Measurements from ENCODE around the gene AUNIP. TPM values are rescaled to one million over a fixed set of nuclear protein-coding genes. Genes with fewer than 3 reads are reported as not detected.

Gene AUNIP
- total RNA-seq, 1 donor from 2014 or later, result 4.7 TPM

DNA sequence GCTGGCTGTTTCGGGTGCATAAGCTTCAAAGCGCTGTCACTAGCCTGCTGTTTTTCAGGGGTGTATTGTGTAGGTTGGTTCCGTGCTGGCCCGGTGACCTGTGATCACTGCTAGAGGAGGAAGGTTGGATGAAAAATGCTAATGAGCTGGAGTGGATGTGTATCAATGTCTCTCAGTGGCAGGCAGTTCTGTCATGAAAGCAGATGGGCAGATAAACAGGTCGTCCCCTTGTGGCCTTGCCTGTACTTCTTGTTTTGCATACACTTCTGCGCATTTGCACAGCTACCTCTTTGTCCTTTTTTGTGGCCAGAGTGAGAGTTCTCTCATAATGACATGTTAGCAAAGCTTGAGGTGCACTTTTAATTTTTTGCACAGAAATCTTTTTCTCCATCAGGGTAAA, 56.3 kb downstream of the AUNIP start:
- Mint-ChIP-seq H3K36me3 (ENCODE audit: insufficient read depth) (peaks cover 2% of the 10 kb centered on the region), H3K4me1 (ENCODE audit: low read depth) (peaks cover 13% of the 10 kb centered on the region), H3K27ac (no peak overlapping the region), H3K27me3 (no peaks in the 10 kb centered on the region), H3K9me3 (ENCODE audit: low read depth) (no peaks in the 10 kb centered on the region), H3K4me3 (ENCODE audit: low read depth) (no peak overlapping the region)
- no peak for DNase-seq (ENCODE audit: low spot score, unreplicated experiment)
- TF ChIP-seq, protein P1, sequence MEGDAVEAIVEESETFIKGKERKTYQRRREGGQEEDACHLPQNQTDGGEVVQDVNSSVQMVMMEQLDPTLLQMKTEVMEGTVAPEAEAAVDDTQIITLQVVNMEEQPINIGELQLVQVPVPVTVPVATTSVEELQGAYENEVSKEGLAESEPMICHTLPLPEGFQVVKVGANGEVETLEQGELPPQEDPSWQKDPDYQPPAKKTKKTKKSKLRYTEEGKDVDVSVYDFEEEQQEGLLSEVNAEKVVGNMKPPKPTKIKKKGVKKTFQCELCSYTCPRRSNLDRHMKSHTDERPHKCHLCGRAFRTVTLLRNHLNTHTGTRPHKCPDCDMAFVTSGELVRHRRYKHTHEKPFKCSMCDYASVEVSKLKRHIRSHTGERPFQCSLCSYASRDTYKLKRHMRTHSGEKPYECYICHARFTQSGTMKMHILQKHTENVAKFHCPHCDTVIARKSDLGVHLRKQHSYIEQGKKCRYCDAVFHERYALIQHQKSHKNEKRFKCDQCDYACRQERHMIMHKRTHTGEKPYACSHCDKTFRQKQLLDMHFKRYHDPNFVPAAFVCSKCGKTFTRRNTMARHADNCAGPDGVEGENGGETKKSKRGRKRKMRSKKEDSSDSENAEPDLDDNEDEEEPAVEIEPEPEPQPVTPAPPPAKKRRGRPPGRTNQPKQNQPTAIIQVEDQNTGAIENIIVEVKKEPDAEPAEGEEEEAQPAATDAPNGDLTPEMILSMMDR (IDR thresholded peaks at IDR 0.05; ENCODE audit: unreplicated experiment), result no peak

- H3K27ac Mint-ChIP-seq, result peak overlapping the region; percentile 37
- H3K9me3 Mint-ChIP-seq (ENCODE audit: low read depth), result no peaks in the 10 kb centered on the region
- H3K36me3 Mint-ChIP-seq (ENCODE audit: insufficient read depth), result no peaks in the 10 kb centered on the region
- peaks cover 8% of the 10 kb centered on the region for H3K27me3 Mint-ChIP-seq
- TF ChIP-seq, protein P1 (IDR thresholded peaks at IDR 0.05; ENCODE audit: unreplicated experiment), result no peak
- no peak for DNase-seq (ENCODE audit: low spot score, unreplicated experiment)
- peak overlapping the region; percentile 79 for H3K4me3 Mint-ChIP-seq (ENCODE audit: low read depth)
- peaks cover 22% of the 10 kb centered on the region for H3K4me1 Mint-ChIP-seq (ENCODE audit: low read depth)
Measured at GRCh38 chr1:25800703-25801377, 58.4 kb downstream of the AUNIP start.

DNA sequence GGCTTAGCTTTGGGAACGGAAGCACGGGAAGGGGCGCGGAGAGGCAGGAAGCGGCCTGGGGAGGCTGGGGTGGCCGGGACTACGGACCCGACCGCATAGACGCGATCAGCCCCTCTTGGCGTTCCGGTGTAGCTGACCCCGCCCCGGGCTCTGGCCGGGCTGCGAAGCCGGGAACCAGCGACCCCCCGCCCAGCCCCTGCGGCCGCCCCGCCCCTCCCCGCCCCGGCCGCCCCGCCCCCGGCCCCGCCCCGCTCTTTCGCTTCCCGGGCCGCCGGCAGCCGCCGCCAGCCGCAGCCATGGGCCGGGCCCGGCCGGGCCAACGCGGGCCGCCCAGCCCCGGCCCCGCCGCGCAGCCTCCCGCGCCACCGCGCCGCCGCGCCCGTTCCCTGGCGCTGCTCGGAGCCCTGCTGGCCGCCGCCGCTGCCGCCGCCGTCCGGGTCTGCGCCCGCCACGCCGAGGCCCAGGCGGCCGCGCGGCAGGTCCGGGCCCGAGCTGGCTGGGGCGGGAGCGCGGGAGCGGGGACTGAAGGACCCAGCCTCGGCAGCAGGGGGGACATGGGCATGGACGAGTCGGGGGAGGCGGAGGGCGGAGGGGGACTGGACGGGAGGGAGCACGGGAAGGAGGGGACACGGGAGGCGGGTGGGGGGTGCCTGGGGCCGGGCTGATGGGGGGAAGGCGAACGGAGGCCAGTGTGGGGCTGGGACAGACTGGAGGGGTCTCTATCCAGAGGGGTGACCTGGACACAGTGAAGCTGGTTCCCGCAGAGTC, 59.1 kb downstream of the AUNIP start, which contains the start of gene SELENON:
SELENON (plus strand) TSS at position 259 of the 768 bp plus-strand sequence; CDS start at position 297, 38 bp downstream.
- H3K27ac Mint-ChIP-seq, result peak within 1 kb of the TSS; percentile 80
- H3K9me3 Mint-ChIP-seq (ENCODE audit: low read depth), result no peaks in the 10 kb centered on the region
- peak; percentile 51 for DNase-seq (ENCODE audit: low spot score, unreplicated experiment)
- no peaks in the 10 kb centered on the region for H3K36me3 Mint-ChIP-seq (ENCODE audit: insufficient read depth)
- H3K4me3 Mint-ChIP-seq (ENCODE audit: low read depth), result peak within 1 kb of the TSS; percentile 79
- TF ChIP-seq, protein P1 (IDR thresholded peaks at IDR 0.05; ENCODE audit: unreplicated experiment), result no peak
- peaks cover 9% of the 10 kb centered on the region for H3K27me3 Mint-ChIP-seq
- peaks cover 27% of the 10 kb centered on the region for H3K4me1 Mint-ChIP-seq (ENCODE audit: low read depth)

DNA sequence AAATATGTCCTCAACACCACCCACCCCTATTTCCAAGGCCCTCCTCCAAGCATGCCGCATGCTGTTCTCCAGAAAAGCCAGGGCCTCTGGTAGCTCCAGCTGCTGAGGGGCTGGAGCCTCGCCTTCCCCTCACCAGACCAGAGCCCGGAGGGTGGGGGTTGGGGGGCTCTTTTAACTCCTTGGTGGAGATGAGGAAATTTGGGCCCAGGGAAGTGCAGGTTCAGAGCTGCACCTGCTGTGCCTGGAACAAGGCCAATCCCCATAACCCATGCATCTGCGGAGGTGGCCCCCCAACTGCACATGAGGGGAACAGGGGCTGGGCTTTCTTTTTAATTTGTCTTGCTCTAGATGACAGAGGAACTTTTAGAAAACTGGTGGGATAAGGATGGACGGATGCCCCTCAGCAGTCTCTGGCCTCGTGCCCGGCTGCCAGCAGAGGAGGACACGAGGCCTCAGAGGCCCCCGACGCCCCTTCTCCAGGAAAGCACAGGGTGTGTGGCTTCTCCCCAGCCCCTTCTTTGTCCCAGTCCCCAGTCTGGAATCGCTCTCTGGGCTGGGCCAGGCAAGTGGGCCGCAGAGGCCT, 59.8 kb downstream of the AUNIP start:
- Mint-ChIP-seq H3K4me1 (ENCODE audit: low read depth) (peaks cover 29% of the 10 kb centered on the region), H3K27ac (peak overlapping the region; percentile 80)

More for the DNA sequence above, 59.8 kb downstream of the AUNIP start:
- peaks cover 12% of the 10 kb centered on the region for H3K27me3 Mint-ChIP-seq
- H3K9me3 Mint-ChIP-seq (ENCODE audit: low read depth), result no peaks in the 10 kb centered on the region
- no peaks in the 10 kb centered on the region for H3K36me3 Mint-ChIP-seq (ENCODE audit: insufficient read depth)
- H3K4me3 Mint-ChIP-seq (ENCODE audit: low read depth), result peak overlapping the region; percentile 69
- no peak for DNase-seq (ENCODE audit: low spot score, unreplicated experiment)
- TF ChIP-seq, protein P1 (IDR thresholded peaks at IDR 0.05; ENCODE audit: unreplicated experiment), result no peak
